H1 (cell line): Measurements from ENCODE around the gene RNF224. TPM values are rescaled to one million over a fixed set of nuclear protein-coding genes. Genes with fewer than 3 reads are reported as not detected.

ENCODE experiments used
- CTCF ChIA-PET: fragments of 300-600 bp; sonication (Branson Sonifier 250); formaldehyde crosslinking; loops from one replicate; lab custom pipeline; 2021; ENCODE audit not compliant: partially characterized antibody; lab: Charles Lee
- POLR2A ChIA-PET: fragments of 300-600 bp; sonication (Branson Sonifier 250); formaldehyde crosslinking; loops from one replicate; lab custom pipeline; 2021; ENCODE audit warnings: inconsistent platforms; ENCODE audit not compliant: partially characterized antibody; lab: Charles Lee
- DNase-seq, 2 experiments: peaks; one replicate each; pipeline versions ENCODE4 v3.0.0 to v3.0.0-alpha.2; 2010 to 2022; ENCODE audit warnings: low spot score in 2 of 2, low read depth in 1 of 2, mixed read lengths in 1 of 2
- FAIRE-seq: peaks from 2 replicates; lab custom pipeline; 2011; peaks lifted over from hg19 to GRCh38; lab: Jason Lieb, UNC
- H2AFZ ChIP-seq: 2 replicates; pipeline ENCODE4 v1.8.1; 2012; ENCODE audit warnings: low read length, inconsistent platforms
- H2AK5ac ChIP-seq: 2 replicates; pipeline ENCODE4 v1.6.1; 2013; ENCODE audit warnings: low read depth, low read length
- H2BK120ac ChIP-seq: replicated peaks from 2 replicates; pipeline ENCODE3; 2013; ENCODE audit warnings: low read depth, low read length, inconsistent platforms
- H2BK12ac ChIP-seq: 2 replicates; pipeline ENCODE4 v1.6.1; 2013; ENCODE audit warnings: low read depth, low read length
- H2BK15ac ChIP-seq: 2 replicates; pipeline ENCODE4 v1.6.1; 2013; ENCODE audit warnings: low read length
- H2BK20ac ChIP-seq: 2 replicates; pipeline ENCODE4 v1.6.1; 2013; ENCODE audit warnings: low read length
- H2BK5ac ChIP-seq: 2 replicates; pipeline ENCODE4 v1.6.1; 2013; ENCODE audit warnings: low read depth, low read length
- H3K14ac ChIP-seq: 2 replicates; pipeline ENCODE4 v1.6.1; 2013; ENCODE audit warnings: inconsistent platforms; ENCODE audit not compliant: insufficient read length
- H3K18ac ChIP-seq: 2 replicates; pipeline ENCODE4 v1.6.1; 2013; ENCODE audit warnings: low read length; ENCODE audit errors: extremely low read depth
- H3K23ac ChIP-seq: 2 replicates; pipeline ENCODE4 v1.6.1; 2013; ENCODE audit warnings: inconsistent platforms; ENCODE audit not compliant: insufficient read length
- H3K23me2 ChIP-seq: 2 replicates; pipeline ENCODE4 v1.6.1; 2013; ENCODE audit warnings: low read depth, low read length
- H3K27ac ChIP-seq: 2 replicates; pipeline ENCODE4 v1.6.1; 2011; ENCODE audit warnings: low read depth, low read length, inconsistent platforms
- H3K27me3 ChIP-seq, 4 experiments: replicated peaks in 1 of 4; 1 replicate in 1 of 4; 2 replicates in 3 of 4; pipeline versions ENCODE4 v1.6.1 to v1.8.1; 2011 to 2013; ENCODE audit warnings: low read length in 3 of 4, mild to moderate bottlenecking in 3 of 4, inconsistent platforms in 2 of 4, mixed read lengths in 2 of 4, moderate library complexity in 1 of 4; ENCODE audit not compliant: control insufficient read depth in 3 of 4, insufficient read depth in 3 of 4; ENCODE audit errors: extremely low read depth in 1 of 4
- H3K36me3 ChIP-seq, 4 experiments: 2 replicates each; pipeline versions ENCODE4 v1.6.1 to v1.8.1; 2011 to 2013; ENCODE audit warnings: mild to moderate bottlenecking in 4 of 4, low read length in 3 of 4, moderate library complexity in 2 of 4, control low read depth in 1 of 4, inconsistent platforms in 1 of 4; ENCODE audit not compliant: insufficient read depth in 4 of 4, control insufficient read depth in 2 of 4
- H3K4ac ChIP-seq: replicated peaks from 2 replicates; pipeline ENCODE3; 2013; ENCODE audit warnings: low read length, low read depth, mixed read lengths, inconsistent platforms; ENCODE audit not compliant: insufficient read length
- H3K4me1 ChIP-seq, 4 experiments: replicated peaks in 1 of 4; 1 replicate in 1 of 4; 2 replicates in 3 of 4; pipeline versions ENCODE4 v1.6.1 to v1.8.1; 2011 to 2013; ENCODE audit warnings: low read length in 3 of 4, inconsistent platforms in 2 of 4, mixed read lengths in 1 of 4; ENCODE audit not compliant: insufficient read depth in 4 of 4, control insufficient read depth in 3 of 4
- H3K4me2 ChIP-seq, 2 experiments: 2 replicates each; pipeline versions ENCODE4 v1.6.1 to v1.8.1; 2011 to 2013; ENCODE audit warnings: low read depth in 2 of 2, low read length in 2 of 2, control low read depth in 1 of 2, inconsistent platforms in 1 of 2, mild to moderate bottlenecking in 1 of 2; ENCODE audit not compliant: insufficient read depth in 1 of 2
- H3K4me3 ChIP-seq, 4 experiments: fragments of 200-600, 300-600 bp in 1 of 4; sonication (generic), shearing (Covaris generic), sonication (Bioruptor Twin) in 1 of 4; 2 replicates each; pipeline versions ENCODE4 v1.5.1 to v1.8.1; 2011 to 2016; ENCODE audit warnings: low read length in 4 of 4, low read depth in 3 of 4, control low read depth in 2 of 4, inconsistent platforms in 2 of 4, mild to moderate bottlenecking in 2 of 4, mixed read lengths in 1 of 4, moderate library complexity in 1 of 4; ENCODE audit not compliant: insufficient read depth in 2 of 4; ENCODE audit errors: extremely low read depth in 1 of 4
- H3K56ac ChIP-seq: replicated peaks from 2 replicates; pipeline ENCODE3; 2013; ENCODE audit warnings: low read depth, mild to moderate bottlenecking, mixed read lengths, low read length, inconsistent platforms; ENCODE audit not compliant: insufficient read length
- H3K79me1 ChIP-seq: 2 replicates; pipeline ENCODE4 v1.6.1; 2013; ENCODE audit warnings: low read depth, low read length, control low read depth
- H3K79me2 ChIP-seq, 2 experiments: 2 replicates each; pipeline versions ENCODE4 v1.6.1 to v1.8.1; 2012 to 2013; ENCODE audit warnings: low read length in 2 of 2, mild to moderate bottlenecking in 2 of 2, inconsistent platforms in 1 of 2; ENCODE audit not compliant: insufficient read depth in 2 of 2, control insufficient read depth in 1 of 2
- H3K9ac ChIP-seq, 4 experiments: replicated peaks in 1 of 4; 1 replicate in 1 of 4; 2 replicates in 3 of 4; pipeline versions ENCODE4 v1.6.1 to v1.8.1; 2011 to 2013; ENCODE audit warnings: low read depth in 3 of 4, low read length in 3 of 4, control low read depth in 2 of 4, mild to moderate bottlenecking in 2 of 4, moderate library complexity in 2 of 4, inconsistent platforms in 1 of 4; ENCODE audit errors: extremely low read depth in 1 of 4
- H3K9me3 ChIP-seq, 2 experiments: 2 replicates each; pipeline versions ENCODE4 v1.6.1 to v1.8.1; 2012 to 2013; ENCODE audit warnings: mild to moderate bottlenecking in 2 of 2, moderate library complexity in 2 of 2, control low read depth in 1 of 2, inconsistent platforms in 1 of 2, low read depth in 1 of 2, low read length in 1 of 2, mixed read lengths in 1 of 2; ENCODE audit not compliant: insufficient read depth in 2 of 2
- H4K20me1 ChIP-seq, 2 experiments: replicated peaks in 1 of 2; 2 replicates each; pipeline versions ENCODE3 to v1.8.1; 2011 to 2013; ENCODE audit warnings: inconsistent platforms in 2 of 2, low read length in 2 of 2, mild to moderate bottlenecking in 1 of 2; ENCODE audit not compliant: insufficient read depth in 2 of 2, control insufficient read depth in 1 of 2
- H4K5ac ChIP-seq: 2 replicates; pipeline ENCODE4 v1.6.1; 2013; ENCODE audit warnings: low read length, low read depth, mixed read lengths, inconsistent platforms; ENCODE audit not compliant: insufficient read length
- H4K8ac ChIP-seq: 2 replicates; pipeline ENCODE4 v1.8.0; 2013; ENCODE audit warnings: mild to moderate bottlenecking, moderate library complexity, low read length, inconsistent platforms; ENCODE audit not compliant: insufficient read depth; ENCODE audit errors: extremely low read depth
- H4K91ac ChIP-seq: replicated peaks from 2 replicates; pipeline ENCODE3; 2013; ENCODE audit warnings: low read length, mixed read lengths, inconsistent platforms; ENCODE audit not compliant: insufficient read length
- CHD2 ChIP-seq: IDR thresholded peaks from 2 replicates; pipeline ENCODE4 v1.6.1; 2012; ENCODE audit warnings: low read length, improper control_type of control experiment
- EZH2 ChIP-seq: fragments of 200-600 bp; sonication (generic); IDR thresholded peaks from 2 replicates; pipeline ENCODE4 v1.7.1; 2012; ENCODE audit warnings: low read depth, mild to moderate bottlenecking, moderate library complexity, low read length, inconsistent platforms; ENCODE audit not compliant: severe bottlenecking
- HDAC2 ChIP-seq, 2 experiments: fragments of 300-600 bp in 1 of 2; sonication (generic) in 1 of 2; IDR thresholded peaks; 2 replicates each; pipeline ENCODE4 v1.6.1; 2011 to 2012; ENCODE audit warnings: low read depth in 2 of 2, low read length in 2 of 2, mild to moderate bottlenecking in 2 of 2, moderate library complexity in 2 of 2, borderline replicate concordance in 1 of 2, inconsistent platforms in 1 of 2
- NRF1 ChIP-seq: IDR thresholded peaks from 2 replicates; pipeline ENCODE4 v1.6.1; 2011; ENCODE audit warnings: mild to moderate bottlenecking, low read depth, low read length, improper control_type of control experiment
- PHF8 ChIP-seq: fragments of 200-600 bp; sonication (generic); conservative IDR thresholded peaks from 2 replicates; pipeline ENCODE4 v1.7.1; 2012; ENCODE audit warnings: low read depth, mild to moderate bottlenecking, inconsistent platforms, low read length, moderate library complexity
- SIRT6 ChIP-seq: IDR thresholded peaks from one replicate; pipeline ENCODE4 v1.7.1; 2012; ENCODE audit warnings: low read length, inconsistent platforms
- SIX5 ChIP-seq: IDR thresholded peaks from 2 replicates; pipeline ENCODE4 v1.6.1; 2011; ENCODE audit warnings: mild to moderate bottlenecking, low read depth, low read length
- SP2 ChIP-seq: IDR thresholded peaks from 2 replicates; pipeline ENCODE4 v1.6.1; 2012; ENCODE audit warnings: mild to moderate bottlenecking, low read length, inconsistent platforms
- SP4 ChIP-seq: IDR thresholded peaks from 2 replicates; pipeline ENCODE4 v1.6.1; 2012; ENCODE audit warnings: low read length, inconsistent platforms
- SUZ12 ChIP-seq: fragments of 200-600 bp; sonication (generic); IDR thresholded peaks from 2 replicates; pipeline ENCODE4 v1.6.1; 2012; ENCODE audit warnings: mild to moderate bottlenecking, inconsistent platforms, low read length, moderate library complexity, mixed read lengths
- TAF1 ChIP-seq: IDR thresholded peaks from 2 replicates; pipeline ENCODE4 v1.6.1; 2011; ENCODE audit warnings: mild to moderate bottlenecking, low read depth, low read length
- TCF12 ChIP-seq: IDR thresholded peaks from 2 replicates; pipeline ENCODE4 v1.6.1; 2011; ENCODE audit warnings: low read depth, mild to moderate bottlenecking, low read length
- WGBS, 2 experiments: shearing (Covaris generic) in 1 of 2; methylation state at CpG; one replicate each; pipeline versions ENCODE4 v1.1.6 to v1.1.7; 2013 to 2015; ENCODE audit warnings: low lambda C conversion rate in 2 of 2, mixed read lengths in 2 of 2, inconsistent platforms in 1 of 2, low coverage in 1 of 2, missing lambda C conversion rate in 1 of 2; ENCODE audit not compliant: insufficient replicate concordance in 2 of 2, insufficient coverage in 1 of 2, insufficient read length in 1 of 2; ENCODE audit errors: extremely low coverage in 1 of 2, missing lambda C conversion rate in 1 of 2; 5-methylcytosine and 5-hydroxymethylcytosine counted together
- polyA plus RNA-seq, 7 experiments: library from polyadenylated mRNA; depleted of rRNA in 3 of 7; stranded (reverse) in 5 of 7; unstranded in 2 of 7; fragments of >200 nt in 5 of 7; fragments of 200-250 nt in 2 of 7; gene quantifications; 1 replicate in 5 of 7; 2 replicates in 1 of 7; 4 replicates in 1 of 7; pipeline versions ENCODE4 v1.2.1 to v1.2.3, GENCODE V29; 2011 to 2013; ENCODE audit warnings: missing spikeins in 2 of 7, mixed read lengths in 2 of 7
- total RNA-seq: library from RNA; stranded (reverse); fragmentation: NEBNext Ultra II Directional; extraction: Animal tissue kit (Norgen Biotek cat#: 25700); gene quantifications from 2 replicates; pipeline ENCODE4 v1.2.1, GENCODE V29; 2021
- TF ChIP-seq, protein P1 (sequence below): IDR thresholded peaks from 2 replicates; pipeline ENCODE4 v1.6.1; 2012; ENCODE audit warnings: inconsistent platforms

The RNF224 gene
- total and polyA plus RNA-seq, 2 of the 8 experiments (the other 6 are each of a cell fraction or from before 2014, with no cell fraction given), result 0.24 TPM; not detected in 1

GRCh38 chr9:137214620-137215019, 12.7 kb upstream of the RNF224 start:
- Histone ChIP-seq H2AK5ac (no peak overlapping the region), H2BK15ac (no peak overlapping the region), H3K4me1 (peaks cover 0 to 6% (median 4%) of the 10 kb centered on the region in 4 experiments; a peak in 5 of 7 replicates), H3K36me3 (peaks cover 0 to 22% (median 7%) of the 10 kb centered on the region in 4 experiments; a peak in 7 of 8 replicates), H3K4ac (no peak overlapping the region), H3K14ac (no peak overlapping the region), H2BK120ac (no peak overlapping the region), H3K79me1 (no peaks in the 10 kb centered on the region; the same call in 1 of the 2 replicates), H3K56ac (no peak overlapping the region), H3K23ac (no peak overlapping the region), H2BK20ac (no peak overlapping the region), H3K18ac (no peak overlapping the region), H3K79me2 (no peaks in the 10 kb centered on the region), H3K4me2 (no peak overlapping the region), H3K9ac (no peak overlapping the region), H4K5ac (no peak overlapping the region), H3K9me3 (no peaks in the 10 kb centered on the region), H2BK5ac (no peak overlapping the region), H3K23me2 (no peaks in the 10 kb centered on the region), H2BK12ac (no peak overlapping the region), H4K8ac (no peak overlapping the region), H3K4me3 (no peak overlapping the region), H4K20me1 (peaks cover 0 to 15% of the 10 kb centered on the region in 2 experiments), H2AFZ (no peak overlapping the region), H3K27me3 (no peaks in the 10 kb centered on the region), H3K27ac (no peak overlapping the region), H4K91ac (no peak overlapping the region)
- 87% methylated on average over 13 of the region's 19 CpGs; no CpG with 5 or more reads in 1 of the 2 experiments for whole genome bisulfite sequencing, 2 experiments
- ChIA-PET POLR2A (interaction anchor here (0.9 to 69.9 kb wide), 9 partner anchors 5 to 99 kb away, joined by 3 to 1462 read pairs (median 12); partner anchors contain the start of genes ANAPC2, CYSRT1, NDOR1 and NELFB), CTCF (interaction anchor here (0.8 to 4.0 kb wide), 15 partner anchors 8 to 189 kb away, joined by 3 to 31 read pairs (median 4); partner anchors contain the start of genes ANAPC2, CYSRT1, RNF208 and RNF224)
- DNase-seq (no peak), FAIRE-seq (no peak)
- TF ChIP-seq, protein P1, sequence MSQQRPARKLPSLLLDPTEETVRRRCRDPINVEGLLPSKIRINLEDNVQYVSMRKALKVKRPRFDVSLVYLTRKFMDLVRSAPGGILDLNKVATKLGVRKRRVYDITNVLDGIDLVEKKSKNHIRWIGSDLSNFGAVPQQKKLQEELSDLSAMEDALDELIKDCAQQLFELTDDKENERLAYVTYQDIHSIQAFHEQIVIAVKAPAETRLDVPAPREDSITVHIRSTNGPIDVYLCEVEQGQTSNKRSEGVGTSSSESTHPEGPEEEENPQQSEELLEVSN, result no peak
- TF ChIP-seq SUZ12 (no peak), SIX5 (no peak), SIRT6 (no peak), CHD2 (no peak), SP2 (no peak), EZH2 (no peak), TAF1 (no peak), PHF8 (no peak), SP4 (no peak), TCF12 (no peak), NRF1 (no peak), HDAC2 (IDR thresholded peaks at IDR 0.05; ENCODE audit: borderline replicate concordance in 1 of 2, low read depth in 2 of 2, low read length in 2 of 2) (no peak)
